G401.6 (cell line): Measurements from ENCODE around the gene SETD1A.

Experiments
- FAIRE-seq: peaks from 2 replicates; lab custom pipeline; 2012; peaks lifted over from hg19 to GRCh38; lab: Jason Lieb, UNC

SETD1A gene

GRCh38 chr16:30953511-30954124, 3.9 kb upstream of the SETD1A start:
- peak; percentile 19 for FAIRE-seq

- no peak for FAIRE-seq
These were observed 2.6 kb upstream of the SETD1A start for GRCh38 chr16:30954993-30955392.

GRCh38 chr16:30956601-30957455, 726 bp upstream of the SETD1A start:
- FAIRE-seq, result no peak

GRCh38 chr16:30958175-30959079, 873 bp downstream of the SETD1A start:
- FAIRE-seq, result no peak

- FAIRE-seq, result no peak
These were observed 3.8 kb downstream of the SETD1A start for GRCh38 chr16:30961384-30961783.

- FAIRE-seq, result no peak
These were observed 6.5 kb downstream of the SETD1A start for GRCh38 chr16:30963925-30964511.

- FAIRE-seq, result no peak
These were observed 7.1 kb downstream of the SETD1A start for GRCh38 chr16:30964574-30965226.

- no peak for FAIRE-seq
These were observed 7.9 kb downstream of the SETD1A start for GRCh38 chr16:30965436-30965835.

- no peak for FAIRE-seq
These were observed 8.6 kb downstream of the SETD1A start for GRCh38 chr16:30966033-30966619.

- FAIRE-seq, result no peak
These were observed 10.2 kb downstream of the SETD1A start for GRCh38 chr16:30967795-30968194.

GRCh38 chr16:30969246-30969842, 11.8 kb downstream of the SETD1A start:
- no peak for FAIRE-seq

GRCh38 chr16:30971298-30971697, 13.7 kb downstream of the SETD1A start:
- FAIRE-seq, result no peak

- no peak for FAIRE-seq
These were observed 15.3 kb downstream of the SETD1A start for GRCh38 chr16:30972872-30973271.

- no peak for FAIRE-seq
These were observed 16.8 kb downstream of the SETD1A start for GRCh38 chr16:30974348-30974747.

- no peak for FAIRE-seq
These were observed 18.9 kb downstream of the SETD1A start for GRCh38 chr16:30976486-30976885.

- no peak for FAIRE-seq
These were observed 19.9 kb downstream of the SETD1A start for GRCh38 chr16:30977502-30977901.

GRCh38 chr16:30979170-30980022, 21.8 kb downstream of the SETD1A start:
- no peak for FAIRE-seq

- no peak for FAIRE-seq
These were observed 22.4 kb downstream of the SETD1A start for GRCh38 chr16:30980023-30980371.

- no peak for FAIRE-seq
These were observed 22.9 kb downstream of the SETD1A start for GRCh38 chr16:30980434-30980833.

- no peak for FAIRE-seq
These were observed 23.4 kb downstream of the SETD1A start for GRCh38 chr16:30980959-30981358.
